ENCODE measurements around the gene MAT2B.
A peak's percentile ranks its signal among the peaks of the same experiment; 100 is the strongest.

MAT2B gene

GRCh38 chr5:163548649-163549048, 43.2 kb downstream of the MAT2B start:
- Mint-ChIP-seq H3K4me1 (ENCODE audit: low read depth) (peaks cover 2% of the 10 kb centered on the region), H3K4me3 (no peak overlapping the region), H3K27me3 (ENCODE audit: low read depth) (peaks cover 13% of the 10 kb centered on the region), H3K36me3 (ENCODE audit: low read depth) (no peaks in the 10 kb centered on the region), H3K9me3 (no peaks in the 10 kb centered on the region), H3K27ac (no peak overlapping the region)
- DNase-seq (ENCODE audit: low spot score) = no peak

GRCh38 chr5:163551156-163551555, 45.7 kb downstream of the MAT2B start:
- no peaks in the 10 kb centered on the region for H3K9me3 Mint-ChIP-seq
- H3K4me3 Mint-ChIP-seq = no peak overlapping the region
- no peak overlapping the region for H3K27ac Mint-ChIP-seq
- H3K27me3 Mint-ChIP-seq (ENCODE audit: low read depth) = peaks cover 9% of the 10 kb centered on the region
- H3K36me3 Mint-ChIP-seq (ENCODE audit: low read depth) = no peaks in the 10 kb centered on the region
- peaks cover 2% of the 10 kb centered on the region for H3K4me1 Mint-ChIP-seq (ENCODE audit: low read depth)
- no peak for DNase-seq (ENCODE audit: low spot score)

- Mint-ChIP-seq H3K27me3 (ENCODE audit: low read depth) (peaks cover 9% of the 10 kb centered on the region), H3K4me3 (no peak overlapping the region), H3K27ac (no peak overlapping the region), H3K9me3 (no peaks in the 10 kb centered on the region), H3K4me1 (ENCODE audit: low read depth) (peaks cover 2% of the 10 kb centered on the region), H3K36me3 (ENCODE audit: low read depth) (no peaks in the 10 kb centered on the region)
- DNase-seq (ENCODE audit: low spot score) = no peak
These were observed 47.1 kb downstream of the MAT2B start for GRCh38 chr5:163552536-163552935.

GRCh38 chr5:163561339-163561738, 55.9 kb downstream of the MAT2B start:
- no peaks in the 10 kb centered on the region for H3K9me3 Mint-ChIP-seq
- H3K36me3 Mint-ChIP-seq (ENCODE audit: low read depth) = no peaks in the 10 kb centered on the region
- DNase-seq (ENCODE audit: low spot score) = no peak
- no peak overlapping the region for H3K27ac Mint-ChIP-seq
- H3K4me3 Mint-ChIP-seq = no peak overlapping the region
- peaks cover 30% of the 10 kb centered on the region for H3K27me3 Mint-ChIP-seq (ENCODE audit: low read depth)
- H3K4me1 Mint-ChIP-seq (ENCODE audit: low read depth) = peaks cover 14% of the 10 kb centered on the region

- Mint-ChIP-seq H3K4me3 (no peak overlapping the region), H3K27me3 (ENCODE audit: low read depth) (peaks cover 37% of the 10 kb centered on the region), H3K27ac (no peak overlapping the region), H3K9me3 (no peaks in the 10 kb centered on the region), H3K36me3 (ENCODE audit: low read depth) (no peaks in the 10 kb centered on the region), H3K4me1 (ENCODE audit: low read depth) (peaks cover 16% of the 10 kb centered on the region)
- no peak for DNase-seq (ENCODE audit: low spot score)
These were observed 56.7 kb downstream of the MAT2B start for GRCh38 chr5:163562071-163562470.

GRCh38 chr5:163563112-163563511, 57.7 kb downstream of the MAT2B start:
- peaks cover 19% of the 10 kb centered on the region for H3K4me1 Mint-ChIP-seq (ENCODE audit: low read depth)
- DNase-seq (ENCODE audit: low spot score) = no peak
- H3K4me3 Mint-ChIP-seq = no peak overlapping the region
- no peak overlapping the region for H3K27ac Mint-ChIP-seq
- no peaks in the 10 kb centered on the region for H3K36me3 Mint-ChIP-seq (ENCODE audit: low read depth)
- H3K27me3 Mint-ChIP-seq (ENCODE audit: low read depth) = peaks cover 44% of the 10 kb centered on the region
- H3K9me3 Mint-ChIP-seq = no peaks in the 10 kb centered on the region

- H3K36me3 Mint-ChIP-seq (ENCODE audit: low read depth) = no peaks in the 10 kb centered on the region
- H3K27me3 Mint-ChIP-seq (ENCODE audit: low read depth) = peaks cover 47% of the 10 kb centered on the region
- H3K9me3 Mint-ChIP-seq = no peaks in the 10 kb centered on the region
- DNase-seq (ENCODE audit: low spot score) = no peak
- no peak overlapping the region for H3K27ac Mint-ChIP-seq
- peaks cover 19% of the 10 kb centered on the region for H3K4me1 Mint-ChIP-seq (ENCODE audit: low read depth)
- H3K4me3 Mint-ChIP-seq = no peak overlapping the region
These were observed 58.5 kb downstream of the MAT2B start for GRCh38 chr5:163563880-163564279.

- Mint-ChIP-seq H3K4me3 (no peak overlapping the region), H3K36me3 (ENCODE audit: low read depth) (no peaks in the 10 kb centered on the region), H3K27me3 (ENCODE audit: low read depth) (peaks cover 53% of the 10 kb centered on the region), H3K9me3 (no peaks in the 10 kb centered on the region), H3K27ac (no peak overlapping the region), H3K4me1 (ENCODE audit: low read depth) (peaks cover 19% of the 10 kb centered on the region)
- DNase-seq (ENCODE audit: low spot score) = peak; percentile 46
These were observed 59.0 kb downstream of the MAT2B start for GRCh38 chr5:163564321-163564938.

- no peaks in the 10 kb centered on the region for H3K9me3 Mint-ChIP-seq
- H3K4me1 Mint-ChIP-seq (ENCODE audit: low read depth) = peaks cover 19% of the 10 kb centered on the region
- no peaks in the 10 kb centered on the region for H3K36me3 Mint-ChIP-seq (ENCODE audit: low read depth)
- H3K27ac Mint-ChIP-seq = no peak overlapping the region
- H3K27me3 Mint-ChIP-seq (ENCODE audit: low read depth) = peaks cover 57% of the 10 kb centered on the region
- peak overlapping the region; percentile 73 for H3K4me3 Mint-ChIP-seq
- no peak for DNase-seq (ENCODE audit: low spot score)
These were observed 60.1 kb downstream of the MAT2B start for GRCh38 chr5:163565492-163565891.

- peaks cover 19% of the 10 kb centered on the region for H3K4me1 Mint-ChIP-seq (ENCODE audit: low read depth)
- H3K27me3 Mint-ChIP-seq (ENCODE audit: low read depth) = peaks cover 56% of the 10 kb centered on the region
- H3K36me3 Mint-ChIP-seq (ENCODE audit: low read depth) = no peaks in the 10 kb centered on the region
- no peak overlapping the region for H3K27ac Mint-ChIP-seq
- H3K9me3 Mint-ChIP-seq = no peaks in the 10 kb centered on the region
- H3K4me3 Mint-ChIP-seq = peak overlapping the region; percentile 73
- DNase-seq (ENCODE audit: low spot score) = peak; percentile 27
These were observed 60.7 kb downstream of the MAT2B start for GRCh38 chr5:163565931-163566608.

- no peak for DNase-seq (ENCODE audit: low spot score)
- H3K4me1 Mint-ChIP-seq (ENCODE audit: low read depth) = peaks cover 19% of the 10 kb centered on the region
- no peaks in the 10 kb centered on the region for H3K36me3 Mint-ChIP-seq (ENCODE audit: low read depth)
- no peaks in the 10 kb centered on the region for H3K9me3 Mint-ChIP-seq
- peaks cover 56% of the 10 kb centered on the region for H3K27me3 Mint-ChIP-seq (ENCODE audit: low read depth)
- H3K4me3 Mint-ChIP-seq = peak overlapping the region; percentile 73
- H3K27ac Mint-ChIP-seq = no peak overlapping the region
These were observed 61.3 kb downstream of the MAT2B start for GRCh38 chr5:163566678-163567077.

- Mint-ChIP-seq H3K27me3 (ENCODE audit: low read depth) (peaks cover 60% of the 10 kb centered on the region), H3K36me3 (ENCODE audit: low read depth) (no peaks in the 10 kb centered on the region), H3K4me1 (ENCODE audit: low read depth) (peaks cover 19% of the 10 kb centered on the region), H3K4me3 (no peak overlapping the region), H3K27ac (no peak overlapping the region), H3K9me3 (no peaks in the 10 kb centered on the region)
- no peak for DNase-seq (ENCODE audit: low spot score)
These were observed 62.4 kb downstream of the MAT2B start for GRCh38 chr5:163567811-163568210.

All from T-helper 2 cell treated with Interferon-gamma antibody and Interleukin-4, amounts not matched to agents 5 μg/mL and 100 μg/mL, for 36 hours (primary cell).